OCI-LY1 (cell line): ENCODE results near the gene ZNF669.

ENCODE experiments used
- H2AFZ ChIP-seq: fragments of 200-600 bp; sonication (generic), shearing (Covaris generic); 2 replicates; pipeline ENCODE4 v1.6.0; 2014; ENCODE audit warnings: antibody characterized with exemption, mild to moderate bottlenecking, low read length
- H3F3A ChIP-seq: fragments of 200-600 bp; sonication (generic), shearing (Covaris generic); 2 replicates; pipeline ENCODE4 v1.6.0; 2014; ENCODE audit warnings: mild to moderate bottlenecking, antibody characterized with exemption, low read length, moderate library complexity; ENCODE audit not compliant: insufficient read depth
- H3K27ac ChIP-seq: fragments of 200-600 bp; sonication (generic); 2 replicates; pipeline ENCODE4 v1.5.1; 2014; ENCODE audit warnings: low read length, mixed run types, mild to moderate bottlenecking, low read depth; ENCODE audit not compliant: poor library complexity, severe bottlenecking
- H3K27me3 ChIP-seq: fragments of 200-600 bp; sonication (generic); 2 replicates; pipeline ENCODE4 v1.6.0; 2014; ENCODE audit warnings: antibody characterized with exemption, mild to moderate bottlenecking, low read length, moderate library complexity; ENCODE audit not compliant: insufficient read depth
- H3K36me3 ChIP-seq: fragments of 200-600 bp; sonication (generic); 2 replicates; pipeline ENCODE4 v1.6.1; 2014; ENCODE audit warnings: mild to moderate bottlenecking, antibody characterized with exemption, low read length, moderate library complexity, mixed read lengths; ENCODE audit not compliant: insufficient read depth
- H3K4me1 ChIP-seq: fragments of 200-600 bp; sonication (generic); 2 replicates; pipeline ENCODE4 v1.5.1; 2014; ENCODE audit warnings: mild to moderate bottlenecking, low read length, moderate library complexity; ENCODE audit not compliant: insufficient read depth, severe bottlenecking
- H3K4me2 ChIP-seq: fragments of 200-600 bp; sonication (generic), shearing (Covaris generic); 2 replicates; pipeline ENCODE4 v1.6.1; 2014; ENCODE audit warnings: low read length
- H3K4me3 ChIP-seq: fragments of 200-600 bp; sonication (generic); 2 replicates; pipeline ENCODE4 v1.5.1; 2014; ENCODE audit warnings: low read length, low read depth, mild to moderate bottlenecking, mixed read lengths; ENCODE audit not compliant: poor library complexity, severe bottlenecking
- H3K79me2 ChIP-seq: fragments of 200-600 bp; shearing (Covaris generic); 2 replicates; pipeline ENCODE4 v1.6.1; 2016; ENCODE audit warnings: mixed run types, low read length, mixed read lengths; ENCODE audit not compliant: insufficient read depth
- H3K9ac ChIP-seq: fragments of 200-600 bp; sonication (generic), shearing (Covaris generic); 2 replicates; pipeline ENCODE4 v1.6.1; 2014; ENCODE audit warnings: mild to moderate bottlenecking, low read length, mixed read lengths
- H3K9me2 ChIP-seq: fragments of 200-600 bp; sonication (generic), shearing (Covaris generic); 2 replicates; pipeline ENCODE4 v1.6.1; 2014; ENCODE audit warnings: low read depth, mild to moderate bottlenecking, low read length, mixed read lengths
- H3K9me3 ChIP-seq: fragments of 200-600 bp; shearing (Covaris generic); 2 replicates; pipeline ENCODE4 v1.6.1; 2014; ENCODE audit warnings: low read length, mixed read lengths
- H4K20me1 ChIP-seq: fragments of 200-600 bp; sonication (generic), shearing (Covaris generic); 2 replicates; pipeline ENCODE4 v1.6.0; 2016; ENCODE audit warnings: mild to moderate bottlenecking, low read length; ENCODE audit not compliant: insufficient read depth
- EZH2 ChIP-seq: fragments of 200-600 bp; sonication (generic), shearing (Covaris generic); IDR thresholded peaks from 2 replicates; pipeline ENCODE4 v1.8.0; 2017; ENCODE audit warnings: borderline replicate concordance, mixed run types, mild to moderate bottlenecking, antibody characterized with exemption, low read length, moderate library complexity, mixed read lengths
- TF ChIP-seq, protein P1 (sequence below): fragments of 200-600 bp; sonication (generic), shearing (Covaris generic); IDR thresholded peaks from 2 replicates; pipeline ENCODE4 v1.5.1; 2017; ENCODE audit warnings: mild to moderate bottlenecking, antibody characterized with exemption, low read length, moderate library complexity, mixed read lengths

ZNF669 gene

DNA sequence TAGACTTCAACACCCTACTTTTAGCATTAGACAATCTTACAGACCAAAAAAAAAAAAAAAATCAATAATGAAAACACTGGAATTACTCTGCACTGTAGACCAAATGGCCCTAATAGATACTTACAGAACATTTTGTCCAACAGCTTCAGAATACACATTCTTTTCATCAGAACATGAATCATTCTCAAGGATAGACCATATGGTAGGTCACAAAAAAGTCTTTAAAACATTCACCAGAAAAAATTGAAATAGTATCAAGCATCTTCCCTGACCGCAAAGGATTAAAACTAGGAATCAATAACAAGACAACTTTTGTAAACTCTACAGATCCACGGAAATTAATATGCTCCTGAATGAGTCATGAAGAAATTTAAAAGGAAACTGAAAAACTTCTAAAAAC is 48.1 kb downstream of the ZNF669 start:
- peaks cover 42% of the 10 kb centered on the region for H3K79me2 ChIP-seq
- no peak overlapping the region for H3K4me3 ChIP-seq
- TF ChIP-seq EZH2, result no peak
- TF ChIP-seq, protein P1, sequence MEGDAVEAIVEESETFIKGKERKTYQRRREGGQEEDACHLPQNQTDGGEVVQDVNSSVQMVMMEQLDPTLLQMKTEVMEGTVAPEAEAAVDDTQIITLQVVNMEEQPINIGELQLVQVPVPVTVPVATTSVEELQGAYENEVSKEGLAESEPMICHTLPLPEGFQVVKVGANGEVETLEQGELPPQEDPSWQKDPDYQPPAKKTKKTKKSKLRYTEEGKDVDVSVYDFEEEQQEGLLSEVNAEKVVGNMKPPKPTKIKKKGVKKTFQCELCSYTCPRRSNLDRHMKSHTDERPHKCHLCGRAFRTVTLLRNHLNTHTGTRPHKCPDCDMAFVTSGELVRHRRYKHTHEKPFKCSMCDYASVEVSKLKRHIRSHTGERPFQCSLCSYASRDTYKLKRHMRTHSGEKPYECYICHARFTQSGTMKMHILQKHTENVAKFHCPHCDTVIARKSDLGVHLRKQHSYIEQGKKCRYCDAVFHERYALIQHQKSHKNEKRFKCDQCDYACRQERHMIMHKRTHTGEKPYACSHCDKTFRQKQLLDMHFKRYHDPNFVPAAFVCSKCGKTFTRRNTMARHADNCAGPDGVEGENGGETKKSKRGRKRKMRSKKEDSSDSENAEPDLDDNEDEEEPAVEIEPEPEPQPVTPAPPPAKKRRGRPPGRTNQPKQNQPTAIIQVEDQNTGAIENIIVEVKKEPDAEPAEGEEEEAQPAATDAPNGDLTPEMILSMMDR, result no peak

DNA sequence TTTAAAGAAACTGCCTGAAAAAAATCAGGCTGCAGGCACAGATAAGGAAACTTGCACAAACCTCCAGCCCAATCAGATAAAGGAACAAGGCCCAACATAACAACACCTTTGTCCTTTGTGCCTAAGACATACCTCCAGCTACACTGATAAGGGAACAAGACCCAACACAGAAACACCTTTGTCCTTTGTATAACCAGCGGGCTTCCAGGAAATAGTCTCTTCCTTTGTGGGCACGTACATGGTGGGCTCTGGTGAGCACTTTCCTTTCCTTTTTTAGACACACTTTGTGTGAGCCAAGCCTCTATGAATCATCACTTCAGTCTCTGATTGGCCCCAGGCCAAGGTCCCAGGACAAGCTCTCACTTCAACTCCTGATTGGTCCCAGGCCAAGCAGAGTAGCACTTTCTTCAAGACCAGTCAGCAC is 49.2 kb downstream of the ZNF669 start:
- peaks cover 68% of the 10 kb centered on the region for H3K9me3 ChIP-seq
- H3K36me3 ChIP-seq, result no peaks in the 10 kb centered on the region
- no peaks in the 10 kb centered on the region for H3K4me1 ChIP-seq
- no peaks in the 10 kb centered on the region for H4K20me1 ChIP-seq
- no peak overlapping the region for H3K4me3 ChIP-seq
- no peaks in the 10 kb centered on the region for H3F3A ChIP-seq
- TF ChIP-seq, protein P1, result no peak
- no peak for TF ChIP-seq EZH2
- peaks cover 37% of the 10 kb centered on the region for H3K79me2 ChIP-seq
- no peak overlapping the region for H3K27ac ChIP-seq
- no peaks in the 10 kb centered on the region for H3K9me2 ChIP-seq
- no peaks in the 10 kb centered on the region for H3K27me3 ChIP-seq
- H3K4me2 ChIP-seq, result no peak overlapping the region
- no peak overlapping the region for H3K9ac ChIP-seq
- no peak overlapping the region for H2AFZ ChIP-seq

More for the DNA sequence above, 48.1 kb downstream of the ZNF669 start:
- Histone ChIP-seq H3K9me3 (peaks cover 68% of the 10 kb centered on the region), H4K20me1 (no peaks in the 10 kb centered on the region), H3K4me1 (no peaks in the 10 kb centered on the region), H3K36me3 (no peaks in the 10 kb centered on the region), H2AFZ (no peak overlapping the region), H3K27ac (no peak overlapping the region), H3K27me3 (no peaks in the 10 kb centered on the region), H3K4me2 (no peak overlapping the region), H3K9ac (no peak overlapping the region), H3F3A (no peaks in the 10 kb centered on the region), H3K9me2 (no peaks in the 10 kb centered on the region)
